HT-29 (cell line): ENCODE results near the gene ASB5. TPM values are rescaled to one million over a fixed set of nuclear protein-coding genes. Genes with fewer than 3 reads are reported as not detected.
"Not testable (repeated sequence)": the region's sequence is repeated elsewhere in the genome, so short reads cannot be mapped to it uniquely, and the experiment has no call there.

Experiments used
- DNase-seq: peaks from one replicate; pipeline ENCODE4 v3.0.0-alpha.2; 2015; ENCODE audit warnings: low spot score
- total RNA-seq: library from RNA; depleted of rRNA; stranded (reverse); fragments of >200 nt; shearing (Covaris generic); gene quantifications from 2 replicates; pipeline ENCODE4 v1.2.3, GENCODE V29; 2014

Gene ASB5
- total RNA-seq, 1 experiment from 2014 or later: not detected

GRCh38 chr4:176223561-176223960 is 45.5 kb downstream of the ASB5 start:
- DNase-seq: no peak

- no peak for DNase-seq
Observed at GRCh38 chr4:176222149-176222548, 46.9 kb downstream of the ASB5 start.

- no peak for DNase-seq
Observed at GRCh38 chr4:176217510-176217909, 51.5 kb downstream of the ASB5 start.

GRCh38 chr4:176212351-176212750 is 56.7 kb downstream of the ASB5 start:
- DNase-seq: not testable (repeated sequence)

- DNase-seq: no peak
Observed at GRCh38 chr4:176210579-176211296, 58.3 kb downstream of the ASB5 start.

- DNase-seq: no peak
Observed at GRCh38 chr4:176210101-176210500, 58.9 kb downstream of the ASB5 start.

GRCh38 chr4:176209535-176209934 is 59.5 kb downstream of the ASB5 start:
- DNase-seq: no peak

GRCh38 chr4:176207839-176208238 is 61.2 kb downstream of the ASB5 start:
- no peak for DNase-seq

- DNase-seq: no peak
Observed at GRCh38 chr4:176205299-176205698, 63.7 kb downstream of the ASB5 start.

GRCh38 chr4:176198316-176198903 is 70.6 kb downstream of the ASB5 start:
- DNase-seq: no peak

GRCh38 chr4:176195184-176195978 is 73.6 kb downstream of the ASB5 start, which contains the start of gene SPATA4:
Gene SPATA4 (minus strand): TSS chr4:176195585. CDS start chr4:176195562, 23 bp downstream.
- peak; percentile 67 for DNase-seq

- DNase-seq: no peak
Observed at GRCh38 chr4:176193938-176194337, 75.1 kb downstream of the ASB5 start.

- DNase-seq: no peak
Observed at GRCh38 chr4:176193126-176193525, 75.9 kb downstream of the ASB5 start.

GRCh38 chr4:176191974-176192373 is 77.0 kb downstream of the ASB5 start:
- no peak for DNase-seq

GRCh38 chr4:176189891-176190795 is 78.9 kb downstream of the ASB5 start:
- no peak for DNase-seq

GRCh38 chr4:176188654-176189053 is 80.4 kb downstream of the ASB5 start:
- no peak for DNase-seq

GRCh38 chr4:176187624-176188023 is 81.4 kb downstream of the ASB5 start:
- DNase-seq: no peak

GRCh38 chr4:176186671-176187395 is 82.2 kb downstream of the ASB5 start:
- DNase-seq: no peak

- no peak for DNase-seq
Observed at GRCh38 chr4:176186067-176186466, 83.0 kb downstream of the ASB5 start.

- DNase-seq: no peak
Observed at GRCh38 chr4:176185051-176185450, 84.0 kb downstream of the ASB5 start.
